Epithelial cell of esophagus (primary cell): ENCODE results near the gene SPACA7.

Experiments
- DNase-seq: peaks from one replicate; pipeline ENCODE4 v3.0.0; 2010; ENCODE audit warnings: low read depth
- H3K4me3 ChIP-seq: 2 replicates; pipeline ENCODE4 v1.5.1; 2011; ENCODE audit warnings: mild to moderate bottlenecking, low read length, control low read depth
- CTCF ChIP-seq: IDR thresholded peaks from 2 replicates; pipeline ENCODE4 v1.5.1; 2011; ENCODE audit warnings: low read depth, mild to moderate bottlenecking, low read length, control low read depth, inconsistent platforms; ENCODE audit not compliant: insufficient read depth; ENCODE audit errors: missing control alignments

SPACA7 gene

DNA sequence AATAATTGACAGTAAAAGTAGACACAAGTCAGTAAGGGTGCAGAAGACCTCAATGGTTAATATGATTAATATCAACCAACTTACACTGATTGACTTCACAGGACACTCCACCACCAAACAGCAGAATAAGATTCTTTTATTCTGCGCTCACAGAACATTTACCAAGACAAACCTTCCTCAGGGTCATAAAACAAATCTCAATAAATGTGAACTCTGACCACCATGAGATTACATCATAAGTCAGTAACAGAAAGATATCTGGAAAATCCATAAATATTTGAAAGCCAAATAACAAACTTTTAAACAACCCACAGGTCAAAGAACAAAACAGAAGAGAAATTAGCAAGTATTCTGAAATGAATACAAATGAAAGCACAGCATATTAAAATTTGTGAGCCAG, 99.7 kb downstream of the SPACA7 start:
- DNase-seq, result no peak
- no peak for TF ChIP-seq CTCF
- no peak overlapping the region for H3K4me3 ChIP-seq

DNA sequence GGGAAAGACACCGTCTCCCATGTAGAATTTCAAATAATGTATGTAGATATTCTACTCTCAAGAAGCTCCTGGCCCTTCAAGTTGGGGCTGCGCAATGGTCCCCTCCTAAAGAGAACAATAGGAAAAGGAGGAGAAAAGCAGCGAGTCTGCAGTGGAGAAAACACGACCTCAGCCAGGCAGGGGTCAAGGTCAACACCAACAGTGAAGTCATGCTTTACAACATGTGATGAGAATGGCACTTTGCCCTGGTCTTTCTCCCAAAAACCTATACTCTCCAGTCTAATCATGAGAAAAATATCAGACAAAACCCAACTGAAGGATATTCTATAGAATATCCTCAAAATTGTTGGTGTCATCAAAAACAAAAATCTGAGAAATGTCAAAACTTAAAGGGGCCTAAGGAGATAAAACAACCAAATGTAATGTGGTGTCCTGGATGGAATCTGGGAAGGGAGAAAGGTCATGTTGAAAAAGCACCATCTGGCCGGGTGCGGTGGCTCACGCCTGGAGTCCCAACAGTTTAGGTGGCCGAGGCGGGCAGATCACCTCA, 101.0 kb downstream of the SPACA7 start:
- H3K4me3 ChIP-seq, result no peak overlapping the region
- TF ChIP-seq CTCF, result no peak
- no peak for DNase-seq

DNA sequence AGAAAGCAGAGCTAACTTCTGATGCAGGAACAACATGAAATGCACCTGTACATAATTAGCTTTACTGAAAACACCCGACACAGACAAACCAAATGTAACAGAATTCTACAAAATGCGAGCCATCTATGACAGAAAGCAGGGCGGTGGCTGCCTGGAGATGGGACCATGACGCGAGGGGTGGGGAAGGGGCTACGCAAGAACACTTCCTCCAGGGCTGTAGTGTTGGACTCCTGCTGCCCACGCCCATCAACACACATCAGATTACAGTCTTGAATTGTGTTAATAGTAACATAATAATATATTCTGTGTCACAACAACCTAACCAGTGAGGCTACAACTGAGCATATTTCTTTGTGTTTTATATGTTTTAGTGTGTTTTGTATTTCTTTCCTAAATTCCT, 103.2 kb downstream of the SPACA7 start:
- no peak for TF ChIP-seq CTCF
- no peak for DNase-seq
- no peak overlapping the region for H3K4me3 ChIP-seq

DNA sequence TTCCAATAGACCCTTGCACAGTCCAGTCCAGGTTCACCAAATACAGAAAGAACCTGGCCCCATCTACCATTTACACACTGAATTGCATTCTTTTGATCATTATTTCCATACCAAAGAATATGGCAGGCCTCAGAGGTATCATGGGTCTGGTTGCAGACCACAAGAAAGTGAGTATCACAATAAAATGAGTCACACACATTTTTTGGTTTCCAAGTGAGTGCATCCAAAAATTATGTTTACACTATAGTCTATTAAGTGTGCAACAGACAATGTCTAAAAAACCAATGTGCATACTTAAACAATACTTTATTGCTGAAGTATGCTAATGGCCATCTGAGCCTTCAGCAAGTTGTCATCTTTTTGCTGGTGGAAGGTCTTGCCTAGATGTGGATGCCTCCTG, 105.3 kb downstream of the SPACA7 start:
- no peak overlapping the region for H3K4me3 ChIP-seq
- DNase-seq, result no peak
- TF ChIP-seq CTCF, result no peak

- no peak overlapping the region for H3K4me3 ChIP-seq
- DNase-seq, result no peak
- no peak for TF ChIP-seq CTCF
These were observed 107.1 kb downstream of the SPACA7 start for GRCh38 chr13:112483299-112483698.
